ENCODE data around the gene GADD45G.

Gene GADD45G

DNA sequence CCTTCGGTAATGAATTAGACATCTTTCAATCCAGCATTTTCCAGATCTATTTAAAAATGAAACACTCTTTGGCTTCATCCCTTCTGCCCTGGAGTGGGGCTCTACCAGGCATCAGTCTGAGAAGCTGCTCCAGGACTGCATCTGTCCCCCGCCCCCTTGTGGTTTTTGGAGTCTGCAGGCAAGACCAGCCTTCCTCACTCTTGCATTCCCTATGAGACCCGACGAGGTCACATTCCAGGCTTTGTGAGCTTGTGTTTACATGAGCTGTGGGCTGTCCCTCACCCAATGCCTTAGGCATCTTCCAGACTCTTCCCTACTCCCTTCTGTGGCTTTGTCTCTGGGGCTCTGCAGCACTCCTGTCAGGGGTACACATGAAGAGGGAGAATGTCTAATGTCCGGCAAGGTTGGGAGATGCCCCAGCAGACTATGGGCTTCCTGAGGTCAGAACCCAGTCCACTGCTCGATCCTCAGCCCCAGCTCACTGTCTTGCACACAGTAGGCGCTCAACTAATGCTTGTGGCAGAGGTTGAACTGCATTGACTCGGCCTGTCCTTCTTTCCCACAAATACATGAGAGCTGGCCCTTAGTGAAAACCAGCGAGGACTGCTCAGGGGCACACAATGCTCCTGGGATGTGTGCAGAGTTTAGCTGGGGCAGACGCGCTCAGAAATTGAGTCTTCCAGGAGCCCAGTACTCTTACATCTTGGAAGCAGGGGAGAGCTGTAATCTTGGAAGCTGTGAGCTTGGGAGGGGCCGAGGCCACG is 11.7 kb upstream of the GADD45G start:
- no peak for DNase-seq

DNA sequence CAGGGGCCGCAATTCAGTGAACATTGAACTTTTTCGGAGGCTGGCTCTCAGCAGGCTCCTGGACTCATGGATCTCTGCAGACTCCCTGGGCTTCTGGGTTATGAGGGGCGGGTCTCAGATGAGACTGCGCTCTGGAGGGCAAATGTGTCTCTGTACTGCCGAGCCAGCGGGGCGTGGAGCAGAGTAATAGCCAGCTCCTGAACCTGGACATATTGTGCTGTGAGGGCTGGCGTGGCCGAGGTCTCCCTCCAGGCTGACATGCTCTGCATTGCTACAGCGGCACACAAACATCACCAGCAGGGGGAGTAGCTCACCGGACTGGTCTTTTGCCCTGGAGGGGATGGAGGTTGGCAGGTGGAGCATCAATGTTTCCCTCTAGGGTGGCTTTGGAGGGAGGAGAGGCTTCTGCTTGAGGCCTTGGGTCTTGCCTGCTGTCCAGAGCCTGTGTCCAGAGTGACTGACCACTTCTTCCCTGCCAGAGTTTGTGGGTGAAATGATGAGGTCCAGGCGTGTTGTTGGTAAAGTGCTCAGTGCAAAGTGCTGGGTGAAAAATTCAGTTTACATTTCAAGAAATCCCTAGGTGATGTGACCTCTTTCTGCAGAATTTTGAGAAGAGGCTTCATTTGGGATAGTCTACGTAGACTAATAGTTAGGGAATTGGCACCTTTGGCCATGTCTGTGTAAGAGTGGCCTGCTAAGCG is 10.9 kb upstream of the GADD45G start:
- peak; percentile 72 for DNase-seq

DNA sequence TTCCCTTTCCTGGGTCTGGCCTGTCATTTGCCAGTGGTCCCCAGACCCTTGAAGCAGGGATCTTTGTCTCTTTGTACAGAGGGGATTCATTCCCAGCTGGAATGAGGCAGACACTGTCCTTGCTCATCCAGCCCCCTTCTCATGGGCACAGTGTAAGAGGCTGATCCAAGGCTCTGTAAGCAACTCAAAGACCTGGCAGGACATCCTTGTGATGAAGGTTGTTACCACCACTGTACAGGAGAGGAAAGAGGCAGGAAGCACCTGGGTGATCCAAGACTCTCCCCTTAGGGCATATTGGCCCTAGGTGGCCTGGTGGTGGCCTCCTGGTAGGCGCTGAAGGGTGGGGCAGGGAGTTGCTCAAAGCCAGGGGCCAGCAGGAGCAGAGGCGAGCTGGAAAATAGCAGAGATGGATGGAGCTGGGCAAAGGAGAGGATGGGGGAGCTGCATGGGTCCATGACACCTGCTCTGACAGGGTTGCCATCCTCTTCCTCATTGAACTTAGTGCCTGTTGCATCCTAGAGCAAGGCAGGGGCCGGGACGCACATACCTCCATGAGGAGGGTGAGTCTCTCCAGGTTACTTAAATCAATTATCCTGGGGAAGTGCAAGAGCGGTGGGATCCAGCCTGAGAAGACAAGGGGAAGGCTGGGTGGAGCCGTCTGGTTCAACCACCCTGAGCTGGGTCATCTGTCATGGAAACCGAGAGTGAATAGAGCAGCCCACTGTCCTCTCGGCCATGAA is 9.8 kb upstream of the GADD45G start:
- DNase-seq: no peak

DNA sequence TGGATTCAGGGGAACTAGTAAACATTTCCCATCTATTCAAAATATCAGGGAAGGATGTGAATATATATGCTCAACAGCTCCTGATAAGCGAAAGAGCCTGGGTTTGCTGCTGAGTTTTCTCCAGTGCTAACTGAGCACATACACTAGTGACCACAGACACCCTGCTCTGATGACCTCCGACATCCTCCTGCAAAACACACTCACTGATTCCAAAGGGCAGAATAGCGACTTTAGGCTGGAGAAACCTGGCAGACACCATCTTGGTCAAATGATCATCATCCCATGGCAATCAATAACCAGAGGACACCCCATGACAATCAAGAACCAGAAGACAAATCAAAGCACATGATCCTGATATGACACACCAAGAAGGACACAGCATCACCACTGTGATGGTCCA is 9.2 kb upstream of the GADD45G start:
- DNase-seq: no peak

DNA sequence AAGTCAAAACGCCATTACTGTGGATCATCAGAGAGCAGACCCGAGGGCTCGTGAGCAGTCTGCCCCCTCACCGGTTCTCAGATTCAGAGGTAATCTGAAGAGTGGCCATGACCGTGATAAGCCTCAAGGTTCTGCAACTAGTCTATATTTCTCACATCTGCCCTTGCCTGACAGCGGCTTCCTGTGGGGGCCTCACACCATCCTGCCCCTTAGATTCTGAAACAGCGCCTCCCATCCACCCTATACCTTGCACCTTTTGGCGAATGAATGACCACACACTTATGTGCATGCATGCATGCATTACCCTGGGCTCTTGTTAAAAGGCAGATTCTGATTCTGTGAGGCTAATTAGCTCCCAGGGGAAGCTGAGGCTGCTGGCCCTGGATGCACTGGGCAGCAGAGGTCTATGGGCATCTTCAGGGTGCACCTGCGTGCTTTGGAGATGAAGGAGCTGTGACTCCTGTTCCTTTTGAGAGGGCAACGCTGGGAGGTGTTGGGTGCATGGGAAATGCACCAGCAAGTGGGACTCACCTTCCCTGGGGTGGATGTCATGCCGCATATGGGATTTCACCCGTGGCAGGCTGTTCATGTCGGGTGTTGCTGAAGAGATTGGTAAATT is 7.8 kb upstream of the GADD45G start:
- DNase-seq: no peak

DNA sequence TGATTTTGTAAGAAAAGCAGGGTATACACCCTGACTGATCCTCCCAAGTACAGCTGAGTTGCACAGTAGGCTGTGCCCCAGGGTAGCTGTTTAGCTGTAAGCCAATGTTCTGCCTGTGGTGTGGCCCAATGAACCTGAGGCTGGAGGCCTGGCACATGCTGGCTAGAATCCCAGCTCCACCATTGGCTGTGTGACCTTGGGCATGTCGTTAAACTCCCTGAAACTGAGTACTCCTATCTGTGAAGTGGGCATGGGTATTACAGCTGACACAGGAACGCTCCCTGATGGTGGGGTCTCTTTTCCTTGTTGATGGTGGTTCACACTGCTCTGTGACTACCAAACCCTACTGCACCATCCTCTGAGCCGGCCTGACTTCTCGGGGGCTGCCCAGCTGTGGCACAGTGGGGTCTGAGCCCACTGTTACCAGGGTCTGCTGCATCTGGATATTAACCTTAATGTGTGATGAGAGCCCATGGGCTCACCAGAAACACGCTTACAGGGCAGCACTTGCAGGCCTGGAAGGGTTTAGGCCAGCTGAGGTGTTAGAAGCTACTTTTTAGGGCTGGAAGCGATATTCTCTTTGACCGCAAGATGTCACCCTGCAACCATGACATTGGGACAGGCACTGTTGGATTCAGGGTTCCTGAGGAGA is 7.0 kb upstream of the GADD45G start:
- peak; percentile 77 for DNase-seq

DNA sequence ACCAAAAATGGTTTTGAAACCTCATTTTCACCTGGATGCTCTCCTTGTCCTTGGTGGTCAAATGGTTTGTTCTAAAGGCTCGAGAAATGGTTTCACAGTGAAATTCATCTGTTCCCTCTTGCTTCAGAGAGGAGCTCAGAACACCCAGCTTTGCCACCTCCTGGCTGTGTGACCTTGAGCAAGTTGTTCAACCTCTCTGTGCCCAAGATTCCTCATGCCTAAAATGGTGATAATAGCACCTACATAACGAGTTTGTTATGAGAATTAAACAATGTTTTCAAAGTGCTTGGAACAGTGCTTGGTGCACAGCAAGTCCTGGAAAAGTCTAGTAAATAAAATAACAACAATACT is 6.5 kb upstream of the GADD45G start:
- no peak for DNase-seq

DNA sequence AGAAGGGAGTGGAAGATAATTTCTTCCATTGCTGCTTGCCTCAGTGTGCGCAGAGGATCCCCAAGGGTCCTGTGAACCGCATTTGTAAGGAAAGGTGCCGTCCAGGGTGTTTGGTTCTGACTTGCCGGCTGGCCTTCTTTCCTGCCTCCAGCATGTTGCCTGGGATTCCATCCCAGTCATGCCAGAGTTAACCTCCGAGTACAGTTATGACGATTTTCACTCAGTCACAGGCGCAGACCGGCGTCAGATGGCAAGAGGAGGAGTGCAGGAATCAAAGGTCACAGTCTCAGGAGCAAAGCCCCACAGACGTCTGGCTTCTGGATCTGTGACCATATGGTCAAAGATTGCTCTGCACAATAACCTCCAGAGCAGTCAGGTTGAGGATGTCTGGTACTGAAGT is 5.9 kb upstream of the GADD45G start:
- no peak for DNase-seq

DNA sequence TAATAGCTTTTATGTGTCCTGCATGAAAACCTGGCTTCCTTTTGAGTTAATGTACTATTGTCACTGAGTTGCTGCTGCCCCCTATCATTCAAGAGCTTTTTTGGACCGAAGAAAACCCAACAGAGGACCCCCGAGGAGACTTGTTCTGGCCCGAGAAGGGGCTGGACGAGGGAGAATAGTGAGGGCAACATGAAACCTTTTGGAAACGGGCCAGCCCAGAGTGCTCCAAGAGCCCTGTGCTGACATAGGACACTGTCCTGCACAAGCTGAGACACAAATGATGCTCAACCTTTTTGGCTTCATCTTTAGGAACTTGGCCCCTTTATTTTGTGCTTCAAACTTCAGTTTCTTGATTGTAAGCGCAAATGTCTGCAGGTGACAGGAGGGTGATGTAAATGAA is 4.0 kb upstream of the GADD45G start:
- no peak for DNase-seq

DNA sequence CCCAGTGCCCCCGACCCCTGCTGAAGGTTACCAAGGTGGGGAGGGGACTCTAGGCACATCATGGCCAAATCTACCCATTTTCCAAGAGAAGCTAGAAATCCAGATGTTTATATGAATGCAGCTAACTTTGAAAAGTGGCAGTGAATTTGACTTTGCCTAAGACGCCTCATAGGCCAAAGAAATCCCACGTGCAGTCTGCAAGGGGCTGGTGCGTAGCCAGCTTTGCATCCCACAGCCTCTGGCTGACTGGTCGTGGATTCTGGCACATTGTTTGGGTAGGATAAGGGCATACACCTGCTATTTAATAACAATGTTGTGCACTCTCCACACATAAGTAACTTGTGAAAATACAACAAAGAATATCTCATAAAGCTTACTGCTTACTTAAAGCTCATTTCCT is 3.5 kb upstream of the GADD45G start:
- DNase-seq: no peak

DNA sequence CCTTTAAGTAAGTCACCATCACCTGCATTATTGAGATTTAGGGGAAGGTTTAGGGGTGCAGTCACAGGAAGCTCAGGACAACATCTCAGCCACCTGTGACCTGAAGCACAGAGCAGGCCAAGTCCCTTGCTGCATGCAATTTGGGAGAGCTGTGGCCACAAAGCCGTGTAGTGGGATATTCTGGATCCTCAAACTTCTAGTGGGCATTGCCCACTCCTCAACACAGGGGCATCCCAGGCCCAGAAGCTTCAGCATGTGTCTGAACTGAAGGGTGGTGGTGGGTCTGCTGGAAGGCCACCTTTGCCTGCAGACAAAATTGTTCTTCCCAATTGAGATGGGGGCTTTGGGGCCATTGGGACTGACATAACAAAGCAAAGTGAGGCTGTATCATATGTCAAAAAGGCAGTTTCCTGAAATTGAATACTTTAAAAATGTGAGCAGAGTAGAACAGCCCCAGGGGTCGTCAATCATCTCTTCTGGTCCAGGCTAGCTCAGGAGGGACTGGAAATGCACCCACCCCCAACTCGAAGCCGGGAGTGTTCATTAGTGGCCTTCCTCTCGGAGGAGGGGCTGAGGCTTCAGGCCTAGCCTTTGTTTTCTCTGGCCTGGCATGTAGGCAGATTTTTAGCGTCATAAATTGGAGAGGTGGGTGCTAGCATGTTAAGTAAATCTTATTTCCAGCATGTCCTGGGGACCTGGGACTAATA is 2.8 kb upstream of the GADD45G start:
- DNase-seq: no peak

DNA sequence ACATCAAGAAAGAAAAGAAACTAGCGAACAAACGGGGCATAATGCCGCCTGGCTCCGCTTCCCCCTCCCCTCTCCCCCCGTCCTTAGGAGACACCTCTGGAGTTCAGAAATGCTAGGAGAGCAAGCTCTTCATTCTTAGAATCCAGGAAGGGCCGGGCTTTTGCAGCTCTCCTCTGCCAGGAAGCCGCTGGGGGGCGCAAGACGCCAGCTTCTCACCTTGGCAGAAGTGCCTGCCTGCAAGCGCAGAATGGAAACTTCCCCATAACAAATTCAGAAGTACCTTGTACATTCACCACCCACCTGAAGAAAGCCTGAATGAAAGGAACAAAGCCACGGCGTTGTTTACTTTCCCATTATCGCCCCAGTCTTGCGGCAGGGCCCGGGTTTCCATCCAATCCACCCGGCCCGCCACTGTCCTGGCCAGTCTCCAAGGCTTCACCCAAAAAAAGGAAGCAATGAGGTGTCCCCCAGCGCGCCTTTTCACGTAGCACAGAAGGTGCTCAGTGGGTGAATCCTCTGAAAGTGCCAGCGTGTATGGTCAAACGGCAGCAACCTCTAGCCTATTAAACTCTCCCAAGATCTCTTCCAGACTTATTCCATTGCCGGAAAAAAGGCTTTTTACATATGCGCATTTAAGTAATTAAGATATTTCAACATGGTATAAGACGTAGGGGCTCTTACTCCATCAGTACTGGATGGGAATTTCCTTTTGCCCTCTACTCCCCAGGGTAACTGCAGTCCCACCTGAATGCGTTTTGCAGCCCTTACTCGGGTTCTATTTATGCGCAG is 1.6 kb upstream of the GADD45G start:
- DNase-seq: peak; percentile 92

DNA sequence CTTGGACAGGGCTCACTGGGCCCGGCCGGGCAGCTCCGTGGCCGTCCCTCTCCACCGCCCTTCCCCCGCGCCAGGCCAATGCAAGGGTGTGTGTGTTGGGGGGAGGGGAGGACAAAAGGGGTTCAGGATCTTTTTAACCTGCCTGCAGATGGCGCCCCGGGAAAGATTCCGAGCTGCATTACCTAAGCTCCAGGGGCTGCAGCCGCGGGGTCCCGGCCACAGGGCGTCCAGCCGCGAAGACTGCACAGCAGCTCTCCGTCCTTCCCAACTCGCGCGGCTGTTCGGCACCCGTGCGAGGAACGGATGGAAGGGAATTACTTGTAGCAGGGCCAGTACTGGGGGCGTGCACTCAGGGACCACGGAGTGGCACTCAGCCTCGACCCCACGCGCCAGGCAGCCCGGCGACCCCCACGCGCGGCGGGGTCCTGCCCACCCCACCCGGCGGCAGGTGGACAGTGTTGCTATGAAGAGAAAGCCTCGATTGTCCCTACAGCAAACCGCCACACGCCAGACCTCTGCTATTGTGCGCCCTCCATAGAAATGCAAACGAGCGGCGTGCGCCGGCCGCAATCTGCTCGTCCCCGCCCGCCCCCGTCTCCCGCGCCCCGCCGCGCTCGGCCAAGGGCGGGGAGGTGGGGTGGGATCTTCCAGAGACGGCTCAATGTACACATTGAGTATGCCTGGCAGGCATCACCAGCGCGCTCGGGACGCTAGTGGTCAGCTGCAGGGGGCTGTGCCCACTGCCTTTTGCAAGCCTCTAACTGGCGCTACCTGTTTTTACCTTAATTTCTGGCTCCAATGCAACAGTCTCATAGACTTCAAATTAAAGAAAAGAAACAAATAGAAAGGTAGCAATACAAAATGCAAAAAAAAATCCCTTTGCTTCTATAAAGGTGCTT is 796 bp upstream of the GADD45G start:
- DNase-seq: peak; percentile 32

DNA sequence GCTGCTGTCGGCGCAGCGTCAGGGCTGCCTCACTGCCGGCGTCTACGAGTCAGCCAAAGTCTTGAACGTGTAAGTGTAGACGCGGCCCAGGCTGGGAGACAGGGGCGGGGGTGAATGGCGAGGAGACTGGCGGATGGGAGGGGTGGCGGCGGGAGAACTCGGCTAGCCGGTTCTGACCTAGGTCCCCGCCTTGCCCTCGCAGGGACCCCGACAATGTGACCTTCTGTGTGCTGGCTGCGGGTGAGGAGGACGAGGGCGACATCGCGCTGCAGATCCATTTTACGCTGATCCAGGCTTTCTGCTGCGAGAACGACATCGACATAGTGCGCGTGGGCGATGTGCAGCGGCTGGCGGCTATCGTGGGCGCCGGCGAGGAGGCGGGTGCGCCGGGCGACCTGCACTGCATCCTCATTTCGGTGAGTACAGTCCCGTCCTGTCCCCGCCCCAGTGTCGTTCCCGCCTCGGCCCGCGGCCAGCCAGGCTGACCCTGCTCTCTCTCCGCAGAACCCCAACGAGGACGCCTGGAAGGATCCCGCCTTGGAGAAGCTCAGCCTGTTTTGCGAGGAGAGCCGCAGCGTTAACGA is 745 bp downstream of the GADD45G start:
- DNase-seq: no peak

DNA sequence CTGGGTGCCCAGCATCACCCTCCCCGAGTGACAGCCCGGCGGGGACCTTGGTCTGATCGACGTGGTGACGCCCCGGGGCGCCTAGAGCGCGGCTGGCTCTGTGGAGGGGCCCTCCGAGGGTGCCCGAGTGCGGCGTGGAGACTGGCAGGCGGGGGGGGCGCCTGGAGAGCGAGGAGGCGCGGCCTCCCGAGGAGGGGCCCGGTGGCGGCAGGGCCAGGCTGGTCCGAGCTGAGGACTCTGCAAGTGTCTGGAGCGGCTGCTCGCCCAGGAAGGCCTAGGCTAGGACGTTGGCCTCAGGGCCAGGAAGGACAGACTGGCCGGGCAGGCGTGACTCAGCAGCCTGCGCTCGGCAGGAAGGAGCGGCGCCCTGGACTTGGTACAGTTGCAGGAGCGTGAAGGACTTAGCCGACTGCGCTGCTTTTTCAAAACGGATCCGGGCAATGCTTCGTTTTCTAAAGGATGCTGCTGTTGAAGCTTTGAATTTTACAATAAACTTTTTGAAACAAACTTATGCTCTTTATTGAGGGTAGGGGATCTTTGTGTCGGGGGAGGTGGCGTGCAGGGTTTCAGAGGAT is 1.3 kb downstream of the GADD45G start:
- DNase-seq: peak; percentile 88

DNA sequence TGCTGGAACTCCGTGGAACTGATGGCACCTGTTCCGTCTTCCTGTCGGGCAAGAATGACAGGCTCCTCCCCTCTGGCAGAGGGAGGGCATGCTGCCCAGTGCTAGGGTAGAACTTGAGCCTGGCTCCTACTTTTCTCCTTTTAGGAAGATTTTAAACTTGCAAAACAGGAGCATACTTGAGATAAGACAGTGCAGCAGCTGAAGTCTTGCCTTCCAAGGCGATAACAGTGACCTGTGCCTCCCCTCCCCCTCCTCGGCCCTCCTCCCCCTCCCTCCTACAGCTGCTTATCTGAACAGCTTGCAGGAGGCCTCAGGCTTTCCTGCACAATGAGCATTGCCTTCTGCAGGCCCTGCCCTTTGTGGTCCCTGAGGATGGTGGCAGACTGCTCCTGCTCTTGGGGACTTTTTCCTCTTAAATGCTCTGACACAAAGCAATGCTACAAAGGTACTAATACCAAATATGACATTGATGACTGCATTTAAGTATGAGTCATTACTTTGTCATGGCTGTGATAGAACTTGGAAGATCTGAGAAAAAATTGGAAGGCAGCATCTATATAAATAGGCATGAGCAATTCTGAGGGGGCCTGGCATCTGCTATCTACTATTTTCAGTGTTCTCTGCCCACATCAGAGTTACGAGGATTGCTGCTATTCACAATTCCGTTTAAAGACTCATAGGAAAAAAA is 2.0 kb downstream of the GADD45G start:
- peak; percentile 93 for DNase-seq

DNA sequence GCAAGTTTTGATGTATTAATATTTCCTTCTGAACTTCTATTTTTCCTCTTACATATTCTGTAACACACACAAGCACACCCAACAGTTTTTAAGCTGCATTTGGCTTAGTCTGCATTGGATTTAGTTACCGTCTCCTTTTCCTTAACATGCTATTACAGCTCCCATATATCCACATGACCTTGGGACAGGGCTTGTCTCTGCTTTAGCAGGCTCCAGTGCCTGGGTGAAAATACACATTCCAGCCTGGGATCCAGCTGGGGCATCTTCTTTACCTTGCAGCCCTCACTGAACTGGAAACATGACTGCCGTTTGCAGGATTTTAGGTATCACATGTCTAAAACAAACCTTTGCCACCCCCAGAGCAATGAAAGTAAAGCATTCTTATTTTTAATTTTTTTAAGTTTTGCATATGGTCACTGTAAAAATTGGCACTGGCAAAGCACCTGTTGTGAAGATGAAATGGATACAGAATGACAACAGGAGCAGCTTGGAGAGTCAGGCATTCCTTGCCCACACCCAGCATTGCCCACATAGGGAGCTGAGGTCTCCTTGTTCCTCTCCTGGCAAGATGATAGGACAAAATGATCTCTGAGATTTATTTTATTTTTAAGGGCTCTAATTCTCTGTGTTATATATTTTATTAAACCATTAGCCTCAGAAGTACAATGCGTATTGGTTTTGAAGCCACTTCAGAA is 4.0 kb downstream of the GADD45G start:
- DNase-seq: no peak

DNA sequence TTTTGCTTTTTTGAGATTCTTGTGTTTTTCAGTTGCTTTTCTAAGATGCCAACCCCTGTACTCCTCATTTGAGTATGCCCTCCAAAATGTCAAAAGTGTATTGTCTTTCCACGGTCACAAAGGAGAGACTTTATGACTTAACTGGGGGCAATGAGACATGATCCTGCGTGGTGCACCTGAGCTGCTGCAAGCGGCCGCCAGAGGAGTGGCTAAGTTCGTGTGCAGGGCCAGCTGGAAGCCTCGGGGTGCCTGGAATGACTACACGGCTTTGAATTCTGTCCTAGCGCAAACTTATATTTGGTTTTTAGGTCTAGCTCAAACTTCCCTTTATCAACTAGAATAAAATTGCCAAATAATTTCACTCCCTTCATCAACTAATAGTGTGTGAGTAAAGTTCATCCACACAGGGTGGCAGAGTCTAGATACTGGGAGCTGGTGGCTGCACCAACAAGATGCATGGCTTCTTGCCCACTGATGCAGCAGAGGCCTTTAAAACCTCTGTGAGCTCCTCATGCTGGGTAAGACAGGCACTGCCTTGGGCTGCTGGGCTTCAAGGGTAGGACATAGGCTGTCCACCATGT is 4.7 kb downstream of the GADD45G start:
- DNase-seq: no peak

Data from OCI-M1 (cell line).